ENCODE data around the gene CILP2.

DNA sequence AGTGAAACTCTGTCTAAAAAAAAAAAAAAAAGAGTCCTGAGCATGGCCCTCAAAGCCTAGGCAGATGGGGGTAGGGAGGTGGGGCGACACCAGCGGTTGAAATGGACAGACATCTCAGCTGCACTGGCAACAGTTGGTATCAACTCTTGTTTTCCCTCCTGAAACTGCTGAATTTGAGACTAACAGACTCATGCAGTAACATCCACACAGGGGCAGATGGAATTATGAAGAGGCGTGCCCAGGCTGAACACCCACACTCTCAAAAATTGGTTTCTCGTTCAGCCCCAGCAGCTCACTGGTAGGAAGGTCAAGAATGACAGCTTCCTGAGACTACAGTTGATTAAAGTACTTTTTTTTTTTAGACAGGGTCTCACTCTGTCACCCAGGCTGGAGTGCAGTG is 56.3 kb downstream of the CILP2 start:
- TF ChIP-seq EZH2 (IDR thresholded peaks at IDR 0.05; ENCODE audit: borderline replicate concordance, low read depth, low read length, severe bottlenecking) = no peak
- TF ChIP-seq, protein P1, sequence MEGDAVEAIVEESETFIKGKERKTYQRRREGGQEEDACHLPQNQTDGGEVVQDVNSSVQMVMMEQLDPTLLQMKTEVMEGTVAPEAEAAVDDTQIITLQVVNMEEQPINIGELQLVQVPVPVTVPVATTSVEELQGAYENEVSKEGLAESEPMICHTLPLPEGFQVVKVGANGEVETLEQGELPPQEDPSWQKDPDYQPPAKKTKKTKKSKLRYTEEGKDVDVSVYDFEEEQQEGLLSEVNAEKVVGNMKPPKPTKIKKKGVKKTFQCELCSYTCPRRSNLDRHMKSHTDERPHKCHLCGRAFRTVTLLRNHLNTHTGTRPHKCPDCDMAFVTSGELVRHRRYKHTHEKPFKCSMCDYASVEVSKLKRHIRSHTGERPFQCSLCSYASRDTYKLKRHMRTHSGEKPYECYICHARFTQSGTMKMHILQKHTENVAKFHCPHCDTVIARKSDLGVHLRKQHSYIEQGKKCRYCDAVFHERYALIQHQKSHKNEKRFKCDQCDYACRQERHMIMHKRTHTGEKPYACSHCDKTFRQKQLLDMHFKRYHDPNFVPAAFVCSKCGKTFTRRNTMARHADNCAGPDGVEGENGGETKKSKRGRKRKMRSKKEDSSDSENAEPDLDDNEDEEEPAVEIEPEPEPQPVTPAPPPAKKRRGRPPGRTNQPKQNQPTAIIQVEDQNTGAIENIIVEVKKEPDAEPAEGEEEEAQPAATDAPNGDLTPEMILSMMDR (IDR thresholded peaks at IDR 0.05; ENCODE audit: borderline replicate concordance, extremely low read depth, low read length, poor library complexity, severe bottlenecking) = no peak

Measured in DND-41 (cell line).